H1 (cell line): ENCODE results near the gene WBP1L. TPM values are rescaled to one million over a fixed set of nuclear protein-coding genes. Genes with fewer than 3 reads are reported as not detected.

Experiments
- CTCF ChIA-PET: fragments of 300-600 bp; sonication (Branson Sonifier 250); formaldehyde crosslinking; loops from one replicate; lab custom pipeline; 2021; ENCODE audit not compliant: partially characterized antibody; lab: Charles Lee
- POLR2A ChIA-PET: fragments of 300-600 bp; sonication (Branson Sonifier 250); formaldehyde crosslinking; loops from one replicate; lab custom pipeline; 2021; ENCODE audit warnings: inconsistent platforms; ENCODE audit not compliant: partially characterized antibody; lab: Charles Lee
- DNase-seq, 2 experiments: peaks; one replicate each; pipeline versions ENCODE4 v3.0.0 to v3.0.0-alpha.2; 2010 to 2022; ENCODE audit warnings: low spot score in 2 of 2, low read depth in 1 of 2, mixed read lengths in 1 of 2
- FAIRE-seq: peaks from 2 replicates; lab custom pipeline; 2011; peaks lifted over from hg19 to GRCh38; lab: Jason Lieb, UNC
- H2AFZ ChIP-seq: 2 replicates; pipeline ENCODE4 v1.8.1; 2012; ENCODE audit warnings: low read length, inconsistent platforms
- H2AK5ac ChIP-seq: 2 replicates; pipeline ENCODE4 v1.6.1; 2013; ENCODE audit warnings: low read depth, low read length
- H2BK120ac ChIP-seq: replicated peaks from 2 replicates; pipeline ENCODE3; 2013; ENCODE audit warnings: low read depth, low read length, inconsistent platforms
- H2BK12ac ChIP-seq: 2 replicates; pipeline ENCODE4 v1.6.1; 2013; ENCODE audit warnings: low read depth, low read length
- H2BK15ac ChIP-seq: 2 replicates; pipeline ENCODE4 v1.6.1; 2013; ENCODE audit warnings: low read length
- H2BK20ac ChIP-seq: 2 replicates; pipeline ENCODE4 v1.6.1; 2013; ENCODE audit warnings: low read length
- H2BK5ac ChIP-seq: 2 replicates; pipeline ENCODE4 v1.6.1; 2013; ENCODE audit warnings: low read depth, low read length
- H3K14ac ChIP-seq: 2 replicates; pipeline ENCODE4 v1.6.1; 2013; ENCODE audit warnings: inconsistent platforms; ENCODE audit not compliant: insufficient read length
- H3K18ac ChIP-seq: 2 replicates; pipeline ENCODE4 v1.6.1; 2013; ENCODE audit warnings: low read length; ENCODE audit errors: extremely low read depth
- H3K23ac ChIP-seq: 2 replicates; pipeline ENCODE4 v1.6.1; 2013; ENCODE audit warnings: inconsistent platforms; ENCODE audit not compliant: insufficient read length
- H3K23me2 ChIP-seq: 2 replicates; pipeline ENCODE4 v1.6.1; 2013; ENCODE audit warnings: low read depth, low read length
- H3K27ac ChIP-seq: 2 replicates; pipeline ENCODE4 v1.6.1; 2011; ENCODE audit warnings: low read depth, low read length, inconsistent platforms
- H3K27me3 ChIP-seq, 4 experiments: replicated peaks in 1 of 4; 1 replicate in 1 of 4; 2 replicates in 3 of 4; pipeline versions ENCODE4 v1.6.1 to v1.8.1; 2011 to 2013; ENCODE audit warnings: low read length in 3 of 4, mild to moderate bottlenecking in 3 of 4, inconsistent platforms in 2 of 4, mixed read lengths in 2 of 4, moderate library complexity in 1 of 4; ENCODE audit not compliant: control insufficient read depth in 3 of 4, insufficient read depth in 3 of 4; ENCODE audit errors: extremely low read depth in 1 of 4
- H3K36me3 ChIP-seq, 4 experiments: 2 replicates each; pipeline versions ENCODE4 v1.6.1 to v1.8.1; 2011 to 2013; ENCODE audit warnings: mild to moderate bottlenecking in 4 of 4, low read length in 3 of 4, moderate library complexity in 2 of 4, control low read depth in 1 of 4, inconsistent platforms in 1 of 4; ENCODE audit not compliant: insufficient read depth in 4 of 4, control insufficient read depth in 2 of 4
- H3K4ac ChIP-seq: replicated peaks from 2 replicates; pipeline ENCODE3; 2013; ENCODE audit warnings: low read length, low read depth, mixed read lengths, inconsistent platforms; ENCODE audit not compliant: insufficient read length
- H3K4me1 ChIP-seq, 4 experiments: replicated peaks in 1 of 4; 1 replicate in 1 of 4; 2 replicates in 3 of 4; pipeline versions ENCODE4 v1.6.1 to v1.8.1; 2011 to 2013; ENCODE audit warnings: low read length in 3 of 4, inconsistent platforms in 2 of 4, mixed read lengths in 1 of 4; ENCODE audit not compliant: insufficient read depth in 4 of 4, control insufficient read depth in 3 of 4
- H3K4me2 ChIP-seq, 2 experiments: 2 replicates each; pipeline versions ENCODE4 v1.6.1 to v1.8.1; 2011 to 2013; ENCODE audit warnings: low read depth in 2 of 2, low read length in 2 of 2, control low read depth in 1 of 2, inconsistent platforms in 1 of 2, mild to moderate bottlenecking in 1 of 2; ENCODE audit not compliant: insufficient read depth in 1 of 2
- H3K4me3 ChIP-seq, 4 experiments: fragments of 200-600, 300-600 bp in 1 of 4; sonication (generic), shearing (Covaris generic), sonication (Bioruptor Twin) in 1 of 4; 2 replicates each; pipeline versions ENCODE4 v1.5.1 to v1.8.1; 2011 to 2016; ENCODE audit warnings: low read length in 4 of 4, low read depth in 3 of 4, control low read depth in 2 of 4, inconsistent platforms in 2 of 4, mild to moderate bottlenecking in 2 of 4, mixed read lengths in 1 of 4, moderate library complexity in 1 of 4; ENCODE audit not compliant: insufficient read depth in 2 of 4; ENCODE audit errors: extremely low read depth in 1 of 4
- H3K56ac ChIP-seq: replicated peaks from 2 replicates; pipeline ENCODE3; 2013; ENCODE audit warnings: low read depth, mild to moderate bottlenecking, mixed read lengths, low read length, inconsistent platforms; ENCODE audit not compliant: insufficient read length
- H3K79me1 ChIP-seq: 2 replicates; pipeline ENCODE4 v1.6.1; 2013; ENCODE audit warnings: low read depth, low read length, control low read depth
- H3K79me2 ChIP-seq, 2 experiments: 2 replicates each; pipeline versions ENCODE4 v1.6.1 to v1.8.1; 2012 to 2013; ENCODE audit warnings: low read length in 2 of 2, mild to moderate bottlenecking in 2 of 2, inconsistent platforms in 1 of 2; ENCODE audit not compliant: insufficient read depth in 2 of 2, control insufficient read depth in 1 of 2
- H3K9ac ChIP-seq, 4 experiments: replicated peaks in 1 of 4; 1 replicate in 1 of 4; 2 replicates in 3 of 4; pipeline versions ENCODE4 v1.6.1 to v1.8.1; 2011 to 2013; ENCODE audit warnings: low read depth in 3 of 4, low read length in 3 of 4, control low read depth in 2 of 4, mild to moderate bottlenecking in 2 of 4, moderate library complexity in 2 of 4, inconsistent platforms in 1 of 4; ENCODE audit errors: extremely low read depth in 1 of 4
- H3K9me3 ChIP-seq, 2 experiments: 2 replicates each; pipeline versions ENCODE4 v1.6.1 to v1.8.1; 2012 to 2013; ENCODE audit warnings: mild to moderate bottlenecking in 2 of 2, moderate library complexity in 2 of 2, control low read depth in 1 of 2, inconsistent platforms in 1 of 2, low read depth in 1 of 2, low read length in 1 of 2, mixed read lengths in 1 of 2; ENCODE audit not compliant: insufficient read depth in 2 of 2
- H4K20me1 ChIP-seq, 2 experiments: replicated peaks in 1 of 2; 2 replicates each; pipeline versions ENCODE3 to v1.8.1; 2011 to 2013; ENCODE audit warnings: inconsistent platforms in 2 of 2, low read length in 2 of 2, mild to moderate bottlenecking in 1 of 2; ENCODE audit not compliant: insufficient read depth in 2 of 2, control insufficient read depth in 1 of 2
- H4K5ac ChIP-seq: 2 replicates; pipeline ENCODE4 v1.6.1; 2013; ENCODE audit warnings: low read length, low read depth, mixed read lengths, inconsistent platforms; ENCODE audit not compliant: insufficient read length
- H4K8ac ChIP-seq: 2 replicates; pipeline ENCODE4 v1.8.0; 2013; ENCODE audit warnings: mild to moderate bottlenecking, moderate library complexity, low read length, inconsistent platforms; ENCODE audit not compliant: insufficient read depth; ENCODE audit errors: extremely low read depth
- H4K91ac ChIP-seq: replicated peaks from 2 replicates; pipeline ENCODE3; 2013; ENCODE audit warnings: low read length, mixed read lengths, inconsistent platforms; ENCODE audit not compliant: insufficient read length
- CBX8 ChIP-seq: fragments of 300-800, 300-1000 bp; sonication (generic); IDR thresholded peaks from 2 replicates; pipeline ENCODE4 v1.7.1; 2016; ENCODE audit warnings: low read depth, low read length, borderline replicate concordance
- EP300 ChIP-seq, 2 experiments: IDR thresholded peaks; 1 replicate in 1 of 2; 2 replicates in 1 of 2; pipeline ENCODE4 v1.6.1; 2011 to 2012; ENCODE audit warnings: low read depth in 2 of 2, low read length in 2 of 2, mild to moderate bottlenecking in 2 of 2, borderline replicate concordance in 1 of 2, inconsistent platforms in 1 of 2, moderate library complexity in 1 of 2
- EZH2 ChIP-seq: fragments of 200-600 bp; sonication (generic); IDR thresholded peaks from 2 replicates; pipeline ENCODE4 v1.7.1; 2012; ENCODE audit warnings: low read depth, mild to moderate bottlenecking, moderate library complexity, low read length, inconsistent platforms; ENCODE audit not compliant: severe bottlenecking
- POLR2A ChIP-seq, 2 experiments: IDR thresholded peaks; 1 replicate in 1 of 2; 2 replicates in 1 of 2; pipeline ENCODE4 v1.6.1; 2011; ENCODE audit warnings: low read depth in 2 of 2, low read length in 2 of 2, mild to moderate bottlenecking in 2 of 2; ENCODE audit errors: control extremely low read depth in 1 of 2
- ZNF274 ChIP-seq: IDR thresholded peaks from 2 replicates; pipeline ENCODE4 v1.7.0; 2012; ENCODE audit warnings: low read length, borderline replicate concordance; ENCODE audit errors: extremely low read depth
- WGBS, 2 experiments: shearing (Covaris generic) in 1 of 2; methylation state at CpG; one replicate each; pipeline versions ENCODE4 v1.1.6 to v1.1.7; 2013 to 2015; ENCODE audit warnings: low lambda C conversion rate in 2 of 2, mixed read lengths in 2 of 2, inconsistent platforms in 1 of 2, low coverage in 1 of 2, missing lambda C conversion rate in 1 of 2; ENCODE audit not compliant: insufficient replicate concordance in 2 of 2, insufficient coverage in 1 of 2, insufficient read length in 1 of 2; ENCODE audit errors: extremely low coverage in 1 of 2, missing lambda C conversion rate in 1 of 2; 5-methylcytosine and 5-hydroxymethylcytosine counted together
- polyA plus RNA-seq, 7 experiments: library from polyadenylated mRNA; depleted of rRNA in 3 of 7; stranded (reverse) in 5 of 7; unstranded in 2 of 7; fragments of >200 nt in 5 of 7; fragments of 200-250 nt in 2 of 7; gene quantifications; 1 replicate in 5 of 7; 2 replicates in 1 of 7; 4 replicates in 1 of 7; pipeline versions ENCODE4 v1.2.1 to v1.2.3, GENCODE V29; 2011 to 2013; ENCODE audit warnings: missing spikeins in 2 of 7, mixed read lengths in 2 of 7
- total RNA-seq: library from RNA; stranded (reverse); fragmentation: NEBNext Ultra II Directional; extraction: Animal tissue kit (Norgen Biotek cat#: 25700); gene quantifications from 2 replicates; pipeline ENCODE4 v1.2.1, GENCODE V29; 2021

The WBP1L gene
- total and polyA plus RNA-seq, 2 of the 8 experiments (the other 6 are each of a cell fraction or from before 2014, with no cell fraction given), result 26.6 to 29.9 TPM

GRCh38 chr10:102744374-102745051 lies 765 bp downstream of the WBP1L start:
- no peaks in the 10 kb centered on the region for H3K9me3 ChIP-seq
- no peak overlapping the region for H3K27ac ChIP-seq
- no peak overlapping the region; the same call in 1 of the 2 replicates for H3K18ac ChIP-seq
- peak overlapping the region; percentile 10 for H3K56ac ChIP-seq
- 0 out of 3 replicates have a peak, but pooled peaks of 1 of the 2 experiments have one; percentile 16 for TF ChIP-seq POLR2A (IDR thresholded peaks at IDR 0.05; ENCODE audit: control extremely low read depth in 1 of 2, low read depth in 2 of 2, low read length in 2 of 2)
- TF ChIP-seq CBX8, result no peak
- no peak for TF ChIP-seq EP300 (IDR thresholded peaks at IDR 0.05; ENCODE audit: borderline replicate concordance in 1 of 2, low read depth in 2 of 2, low read length in 2 of 2)
- TF ChIP-seq ZNF274, result no peak
- TF ChIP-seq EZH2, result no peak
- H2BK12ac ChIP-seq, result no peak overlapping the region; the same call in 1 of the 2 replicates
- peak overlapping the region; percentile 61; the same call in 1 of the 2 replicates for H2BK5ac ChIP-seq
- no peaks in the 10 kb centered on the region for H4K20me1 ChIP-seq
- peak overlapping the region; percentile 76 to 92 (median 90) for H3K4me3 ChIP-seq
- H3K23ac ChIP-seq, result no peak overlapping the region
- H3K79me2 ChIP-seq, result peaks cover 0 to 28% of the 10 kb centered on the region in 2 experiments; a peak in 2 of 4 replicates
- H3K4me1 ChIP-seq, result peaks cover 0 to 6% (median 2%) of the 10 kb centered on the region in 4 experiments; a peak in 4 of 7 replicates
- no peak overlapping the region for H4K8ac ChIP-seq
- ChIA-PET POLR2A (interaction anchor here (0.6 to 2.7 kb wide), 13 partner anchors 9 to 160 kb away, joined by 3 to 15 read pairs (median 4); partner anchors contain the start of genes ARL3, AS3MT and SFXN2), CTCF (interaction anchor here (0.9 to 2.3 kb wide), 6 partner anchors 9 to 322 kb away, joined by 3 to 11 read pairs (median 4); partner anchors contain the start of gene CNNM2)
- H3K9ac ChIP-seq, result peak overlapping the region; percentile 46 to 76 (median 67)
- peaks cover 6% of the 10 kb centered on the region for H3K23me2 ChIP-seq
- peak overlapping the region; percentile 54 for H3K4ac ChIP-seq
- peak overlapping the region; percentile 75 for H4K91ac ChIP-seq
- H3K14ac ChIP-seq, result no peak overlapping the region
- DNase-seq, result no peak
- 0 out of 2 replicates have a peak overlapping the region, but pooled peaks have one; percentile 97 for H2BK15ac ChIP-seq
- no peak overlapping the region for H2AFZ ChIP-seq
- no peaks in the 10 kb centered on the region for H3K36me3 ChIP-seq
- no peak overlapping the region for H2BK20ac ChIP-seq
- no peak overlapping the region for H4K5ac ChIP-seq
- H3K4me2 ChIP-seq, result peak overlapping the region; percentile 96 to 100
- no peaks in the 10 kb centered on the region; a peak in 1 of 7 replicates for H3K27me3 ChIP-seq
- FAIRE-seq, result no peak
- no peak overlapping the region for H2AK5ac ChIP-seq
- 23% methylated on average over 9 of the region's 9 CpGs; no CpG with 5 or more reads in 1 of the 2 experiments for WGBS, 2 experiments
- no peak overlapping the region for H2BK120ac ChIP-seq
- peaks cover 4% of the 10 kb centered on the region for H3K79me1 ChIP-seq
